Mesendoderm (in vitro differentiated cells): ENCODE measurements around the gene KAZN.

Experiments used
- DNase-seq: peaks from one replicate; pipeline ENCODE4 v3.0.0; 2013
- H2AK5ac ChIP-seq: 2 replicates; pipeline ENCODE4 v1.6.1; 2013; ENCODE audit warnings: low read length, inconsistent platforms
- H2BK120ac ChIP-seq: 2 replicates; pipeline ENCODE4 v1.6.1; 2013; ENCODE audit warnings: low read depth, mild to moderate bottlenecking, low read length, moderate library complexity, mixed read lengths
- H2BK15ac ChIP-seq: replicated peaks from 2 replicates; pipeline ENCODE4 v1.6.1; 2013; ENCODE audit warnings: low read depth, mild to moderate bottlenecking, moderate library complexity
- H2BK5ac ChIP-seq: 2 replicates; pipeline ENCODE4 v1.6.1; 2013; ENCODE audit warnings: low read length, inconsistent platforms
- H3K18ac ChIP-seq: 2 replicates; pipeline ENCODE4 v1.6.1; 2013; ENCODE audit warnings: mild to moderate bottlenecking, low read length, mixed read lengths
- H3K23ac ChIP-seq: one replicate; pipeline ENCODE4 v1.6.1; 2013; ENCODE audit warnings: low read length
- H3K27ac ChIP-seq: 2 replicates; pipeline ENCODE4 v1.5.1; 2013; ENCODE audit warnings: low read depth, mild to moderate bottlenecking, inconsistent platforms, low read length, moderate library complexity
- H3K27me3 ChIP-seq: 2 replicates; pipeline ENCODE4 v1.6.1; 2013; ENCODE audit warnings: low read length, control low read depth, mild to moderate bottlenecking, inconsistent platforms; ENCODE audit not compliant: insufficient read depth, poor library complexity
- H3K36me3 ChIP-seq: 2 replicates; pipeline ENCODE4 v1.6.1; 2013; ENCODE audit warnings: low read length, inconsistent platforms; ENCODE audit not compliant: control insufficient read depth, insufficient read depth
- H3K4ac ChIP-seq: one replicate; pipeline ENCODE4 v1.6.1; 2013; ENCODE audit warnings: low read depth, mild to moderate bottlenecking, low read length, moderate library complexity
- H3K4me1 ChIP-seq: 2 replicates; pipeline ENCODE4 v1.6.1; 2013; ENCODE audit warnings: low read depth, low read length, inconsistent platforms; ENCODE audit not compliant: control insufficient read depth
- H3K4me2 ChIP-seq: 2 replicates; pipeline ENCODE4 v1.6.1; 2013; ENCODE audit warnings: low read length
- H3K4me3 ChIP-seq: 2 replicates; pipeline ENCODE4 v1.5.1; 2013; ENCODE audit warnings: mild to moderate bottlenecking, low read length
- H3K56ac ChIP-seq: one replicate; pipeline ENCODE4 v1.6.1; 2013; ENCODE audit warnings: low read length
- H3K79me1 ChIP-seq: 2 replicates; pipeline ENCODE4 v1.6.1; 2013; ENCODE audit warnings: low read length, inconsistent platforms
- H3K79me2 ChIP-seq: 2 replicates; pipeline ENCODE4 v1.6.1; 2013; ENCODE audit warnings: mild to moderate bottlenecking, low read length; ENCODE audit not compliant: control insufficient read depth, insufficient read depth
- H3K9ac ChIP-seq: 2 replicates; pipeline ENCODE4 v1.6.1; 2013; ENCODE audit warnings: low read length, inconsistent platforms
- H4K5ac ChIP-seq: one replicate; pipeline ENCODE4 v1.6.1; 2013; ENCODE audit warnings: low read length
- H4K8ac ChIP-seq: one replicate; pipeline ENCODE4 v1.6.1; 2013; ENCODE audit warnings: low read depth, mild to moderate bottlenecking, control low read depth, low read length, moderate library complexity
- WGBS: extraction: QIAGEN DNeasy Blood & Tissue Kit; methylation state at CpG from one replicate; pipeline ENCODE4 v1.1.7; 2013; ENCODE audit warnings: low lambda C conversion rate, missing lambda C conversion rate; ENCODE audit not compliant: insufficient coverage; ENCODE audit errors: extremely low coverage; 5-methylcytosine and 5-hydroxymethylcytosine counted together

Gene KAZN

GRCh38 chr1:15110128-15110866, 511.8 kb downstream of the KAZN start:
- WGBS = no CpG with 5 or more reads among the region's 9 CpGs
- Histone ChIP-seq H2BK5ac (no peak overlapping the region), H3K18ac (no peak overlapping the region), H3K36me3 (no peaks in the 10 kb centered on the region), H3K4ac (no peak overlapping the region), H2BK120ac (no peak overlapping the region), H4K8ac (no peak overlapping the region), H3K9ac (no peak overlapping the region), H4K5ac (no peak overlapping the region), H3K4me3 (no peak overlapping the region), H2AK5ac (no peak overlapping the region), H3K79me2 (no peaks in the 10 kb centered on the region), H3K4me2 (no peak overlapping the region), H3K79me1 (no peaks in the 10 kb centered on the region), H3K4me1 (no peaks in the 10 kb centered on the region), H2BK15ac (no peak overlapping the region), H3K23ac (no peak overlapping the region), H3K56ac (no peak overlapping the region), H3K27me3 (no peaks in the 10 kb centered on the region), H3K27ac (no peak overlapping the region)
- peak; percentile 58 for DNase-seq

DNA sequence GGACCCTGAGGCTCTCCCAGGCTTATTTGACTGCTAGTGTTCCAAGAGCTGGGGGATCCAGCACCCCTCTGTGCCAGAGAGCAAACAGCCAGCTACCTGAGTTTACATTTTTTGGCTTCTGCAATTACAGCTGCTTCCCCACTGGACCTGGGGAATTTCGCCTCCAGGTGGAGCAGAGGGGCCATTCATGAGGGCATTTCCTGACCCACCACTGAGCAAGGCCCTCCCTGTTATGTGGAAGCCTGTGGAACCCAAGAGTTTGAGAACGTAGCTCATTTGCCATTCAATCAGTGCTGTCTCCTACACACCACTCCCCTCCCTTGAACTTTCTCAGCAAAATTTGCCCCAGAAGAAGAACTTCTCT, 512.4 kb downstream of the KAZN start:
- peak; percentile 73 for DNase-seq

GRCh38 chr1:15113146-15113545, 514.7 kb downstream of the KAZN start:
- Histone ChIP-seq H3K4me1 (no peaks in the 10 kb centered on the region), H3K4me3 (no peak overlapping the region), H3K4me2 (no peak overlapping the region), H2AK5ac (no peak overlapping the region), H3K79me2 (no peaks in the 10 kb centered on the region), H2BK15ac (no peak overlapping the region), H4K5ac (no peak overlapping the region), H3K9ac (no peak overlapping the region), H3K79me1 (no peaks in the 10 kb centered on the region), H4K8ac (no peak overlapping the region), H3K36me3 (no peaks in the 10 kb centered on the region), H3K18ac (no peak overlapping the region), H3K27me3 (no peaks in the 10 kb centered on the region), H2BK120ac (no peak overlapping the region), H3K4ac (no peak overlapping the region), H3K56ac (no peak overlapping the region), H2BK5ac (no peak overlapping the region), H3K23ac (no peak overlapping the region), H3K27ac (no peak overlapping the region)
- DNase-seq = no peak
- no CpG with 5 or more reads among the region's 5 CpGs for WGBS

More for the DNA sequence above, 512.4 kb downstream of the KAZN start:
- no peak overlapping the region for H3K4me3 ChIP-seq
- no peak overlapping the region for H3K9ac ChIP-seq
- no peak overlapping the region for H2AK5ac ChIP-seq
- H2BK120ac ChIP-seq = no peak overlapping the region
- H3K18ac ChIP-seq = no peak overlapping the region
- H3K23ac ChIP-seq = no peak overlapping the region
- H3K27ac ChIP-seq = no peak overlapping the region
- no peak overlapping the region for H3K56ac ChIP-seq
- no peaks in the 10 kb centered on the region for H3K79me1 ChIP-seq
- no peaks in the 10 kb centered on the region for H3K27me3 ChIP-seq
- no peak overlapping the region for H2BK15ac ChIP-seq
- H4K8ac ChIP-seq = no peak overlapping the region
- H3K4ac ChIP-seq = no peak overlapping the region
- H3K4me1 ChIP-seq = no peaks in the 10 kb centered on the region
- H3K4me2 ChIP-seq = no peak overlapping the region
- H2BK5ac ChIP-seq = no peak overlapping the region
- no CpG with 5 or more reads among the region's 2 CpGs for WGBS
- H3K79me2 ChIP-seq = no peaks in the 10 kb centered on the region
- no peaks in the 10 kb centered on the region for H3K36me3 ChIP-seq
- H4K5ac ChIP-seq = no peak overlapping the region

- WGBS = no CpG with 5 or more reads among the region's 13 CpGs
- H3K18ac ChIP-seq = no peak overlapping the region
- no peak overlapping the region for H4K5ac ChIP-seq
- no peak overlapping the region for H2BK15ac ChIP-seq
- H2BK120ac ChIP-seq = no peak overlapping the region
- H3K27me3 ChIP-seq = no peaks in the 10 kb centered on the region
- no peak overlapping the region for H3K56ac ChIP-seq
- no peak overlapping the region for H4K8ac ChIP-seq
- H3K4ac ChIP-seq = no peak overlapping the region
- no peak overlapping the region for H3K4me2 ChIP-seq
- H3K4me1 ChIP-seq = no peaks in the 10 kb centered on the region
- no peak overlapping the region for H3K9ac ChIP-seq
- H3K4me3 ChIP-seq = no peak overlapping the region
- no peak overlapping the region for H3K27ac ChIP-seq
- DNase-seq = no peak
- no peaks in the 10 kb centered on the region for H3K36me3 ChIP-seq
- no peak overlapping the region for H2AK5ac ChIP-seq
- H3K23ac ChIP-seq = no peak overlapping the region
- H3K79me1 ChIP-seq = no peaks in the 10 kb centered on the region
- no peak overlapping the region for H2BK5ac ChIP-seq
- no peaks in the 10 kb centered on the region for H3K79me2 ChIP-seq
Observed at GRCh38 chr1:15114884-15115283, 516.4 kb downstream of the KAZN start.

GRCh38 chr1:15115542-15116330, 517.3 kb downstream of the KAZN start:
- Histone ChIP-seq H3K27me3 (no peaks in the 10 kb centered on the region), H3K79me1 (no peaks in the 10 kb centered on the region), H3K4ac (no peak overlapping the region), H3K56ac (no peak overlapping the region), H2BK5ac (no peak overlapping the region), H2BK120ac (no peak overlapping the region), H2BK15ac (no peak overlapping the region), H2AK5ac (no peak overlapping the region), H3K9ac (no peak overlapping the region), H3K79me2 (no peaks in the 10 kb centered on the region), H4K8ac (no peak overlapping the region), H4K5ac (no peak overlapping the region), H3K27ac (no peak overlapping the region), H3K36me3 (no peaks in the 10 kb centered on the region), H3K4me2 (no peak overlapping the region), H3K4me1 (no peaks in the 10 kb centered on the region), H3K4me3 (no peak overlapping the region), H3K23ac (no peak overlapping the region), H3K18ac (no peak overlapping the region)
- no CpG with 5 or more reads among the region's 15 CpGs for WGBS
- DNase-seq = no peak
